Sciatic nerve (tissue), 2 donors: Measurements from ENCODE around the gene CMSS1. TPM values are rescaled to one million over a fixed set of nuclear protein-coding genes. Genes with fewer than 3 reads are reported as not detected.
"Not testable (repeated sequence)": the region's sequence is repeated elsewhere in the genome, so short reads cannot be mapped to it uniquely, and the experiment has no call there.

Experiments used
- ATAC-seq: fragments of 200-7000 bp; cut with Tn5 transposase; one replicate; pipeline ENCODE4 v1.9.1; 2020; ENCODE audit warnings: mild to moderate bottlenecking, moderate library complexity
- DNase-seq: peaks from one replicate; pipeline ENCODE4 v3.0.0-alpha.2; 2020; ENCODE audit warnings: low spot score
- intact Hi-C: fragments of 100-400 bp; cut with DNase I; formaldehyde crosslinking; loops from one replicate; pipeline ENCODE4 v1.14.2; 2022
- total RNA-seq: library from RNA; stranded (reverse); fragmentation: NEBNext Ultra II Directional; extraction: Animal tissue kit (Norgen Biotek cat#: 25700); gene quantifications from one replicate; pipeline ENCODE4 v1.2.1, GENCODE V29; 2021
- donor health status: DM: no; HTN: no; CAD: no.
- donor health status: DM: no; HTN: no; CAD: no.

The CMSS1 gene
- total RNA-seq, 1 donor from 2014 or later: 26.7 TPM

- no peak for DNase-seq
- no peak for ATAC-seq
- intact Hi-C loops: no loop called here
Observed at GRCh38 chr3:100197876-100198275, 380.2 kb downstream of the CMSS1 start.

- ATAC-seq: peak; percentile 28
- intact Hi-C loops: no loop called here
- no peak for DNase-seq
Observed at GRCh38 chr3:100198579-100199269, 381.1 kb downstream of the CMSS1 start.

DNA sequence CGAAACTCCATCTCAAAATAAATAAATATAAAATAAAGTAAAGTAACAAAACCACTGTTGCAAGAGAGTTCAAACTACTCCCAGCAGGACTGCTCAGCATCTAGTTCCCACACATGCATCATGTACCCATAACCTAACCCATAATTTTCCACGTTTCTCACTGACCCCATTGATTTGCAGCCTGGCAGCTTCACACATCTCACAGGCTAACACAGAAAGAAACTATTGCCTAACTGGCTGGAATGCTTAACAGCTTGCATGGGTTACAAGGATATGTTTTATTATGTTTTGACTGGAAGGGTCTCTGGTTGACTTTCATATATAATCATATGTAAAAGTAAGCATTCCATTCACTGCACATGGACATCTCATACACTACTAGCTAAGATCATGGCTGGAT lies 387.5 kb downstream of the CMSS1 start:
- DNase-seq (no peak), ATAC-seq (no peak)
- intact Hi-C loops: no loop called here

- no peak for ATAC-seq
- intact Hi-C loops: no loop called here
- no peak for DNase-seq
Observed at GRCh38 chr3:100206687-100207086, 389.0 kb downstream of the CMSS1 start.

DNA sequence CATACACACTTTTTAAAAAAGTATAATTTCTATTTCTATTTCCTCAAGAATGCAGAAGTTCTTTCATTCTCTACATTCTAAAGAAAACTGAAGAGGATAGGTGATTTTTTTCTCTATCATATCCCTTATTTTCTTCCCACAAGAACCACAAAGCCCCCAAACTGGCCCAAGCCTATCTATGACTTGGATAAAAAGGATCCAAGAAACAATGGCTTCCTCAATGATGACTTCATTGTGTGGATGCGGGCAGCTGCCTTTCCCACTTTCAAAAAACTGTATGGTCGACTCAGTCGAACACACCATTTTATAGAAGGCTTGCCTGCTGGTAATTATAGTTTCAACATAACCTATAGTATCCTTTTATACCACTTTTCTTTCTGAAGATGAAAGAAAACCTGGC lies 390.2 kb downstream of the CMSS1 start:
- ATAC-seq (no peak), DNase-seq (no peak)
- intact Hi-C loops: no loop called here

GRCh38 chr3:100209169-100209568 lies 391.5 kb downstream of the CMSS1 start:
- no peak for ATAC-seq
- intact Hi-C loops: no loop called here
- no peak for DNase-seq

DNA sequence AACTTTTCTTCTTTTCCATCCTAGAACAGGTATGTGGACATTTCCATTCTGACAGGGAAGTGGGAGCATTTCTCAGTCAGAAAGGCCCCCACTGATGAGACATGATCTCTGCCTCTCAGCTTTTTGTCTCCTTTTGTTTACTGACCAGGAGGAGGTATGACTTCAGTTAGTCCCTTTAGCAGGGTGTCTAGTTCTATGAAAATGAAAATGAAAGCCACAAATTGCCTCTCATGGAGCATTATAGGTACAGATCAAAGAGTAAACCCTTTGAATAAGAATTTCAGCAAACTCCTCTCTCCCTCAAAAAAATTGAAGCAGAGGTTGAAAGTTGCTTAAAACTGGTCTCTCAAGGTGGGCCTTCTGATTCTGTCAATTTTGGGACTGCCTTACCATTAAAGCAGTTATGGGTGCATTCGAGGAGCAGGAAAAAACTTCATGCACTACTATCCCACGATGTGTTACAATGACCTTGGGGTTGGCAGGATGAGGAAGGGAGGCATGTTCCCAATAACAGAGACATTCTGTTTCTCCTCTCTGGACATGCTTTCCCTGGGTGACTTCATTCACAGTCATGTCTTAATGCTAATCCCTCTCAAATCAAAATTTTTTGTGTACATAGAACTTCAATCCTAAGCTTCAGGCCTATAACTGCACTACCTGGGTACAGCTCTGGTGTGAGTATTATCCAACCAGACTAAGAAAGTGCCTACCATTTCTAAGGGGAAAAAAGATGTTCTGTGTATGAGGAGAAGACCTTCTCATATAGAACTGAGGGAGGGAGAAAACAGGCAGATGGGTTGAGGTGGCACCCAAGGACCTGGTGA lies 392.5 kb downstream of the CMSS1 start:
- ATAC-seq: peak; percentile 45
- intact Hi-C loops: no loop called here
- DNase-seq: no peak

GRCh38 chr3:100210772-100211135 lies 393.1 kb downstream of the CMSS1 start:
- ATAC-seq (peak; percentile 81), DNase-seq (no peak)
- intact Hi-C loops: no loop called here

GRCh38 chr3:100213891-100214573 lies 396.4 kb downstream of the CMSS1 start:
- ATAC-seq (no peak), DNase-seq (no peak)
- intact Hi-C loops: no loop called here

DNA sequence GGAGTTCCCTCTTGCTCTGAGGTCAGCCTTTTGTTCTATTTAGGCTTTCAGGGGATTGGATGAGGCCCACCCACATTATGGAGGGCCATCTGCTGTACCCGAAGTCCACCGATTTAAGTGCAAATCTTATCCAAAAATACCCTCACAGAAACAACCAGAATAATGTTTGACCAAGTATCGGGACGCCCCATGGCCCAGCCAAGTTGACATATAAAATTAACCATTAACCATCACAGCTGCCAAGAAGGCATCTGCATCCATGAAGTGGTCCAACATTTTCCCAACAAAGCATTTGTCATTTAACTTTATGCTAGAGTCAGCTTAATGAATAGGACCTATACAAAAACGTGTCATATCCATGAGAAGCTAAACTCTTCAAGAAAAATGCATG lies 396.9 kb downstream of the CMSS1 start:
- intact Hi-C loops: no loop called here
- no peak for DNase-seq
- ATAC-seq: no peak

GRCh38 chr3:100216713-100217112 lies 399.1 kb downstream of the CMSS1 start:
- no peak for ATAC-seq

GRCh38 chr3:100221159-100221558 lies 403.5 kb downstream of the CMSS1 start:
- no peak for ATAC-seq
- no peak for DNase-seq
- intact Hi-C loops: no loop called here

More at GRCh38 chr3:100216713-100217112, 399.1 kb downstream of the CMSS1 start:
- intact Hi-C loops: no loop called here
- DNase-seq: no peak

DNA sequence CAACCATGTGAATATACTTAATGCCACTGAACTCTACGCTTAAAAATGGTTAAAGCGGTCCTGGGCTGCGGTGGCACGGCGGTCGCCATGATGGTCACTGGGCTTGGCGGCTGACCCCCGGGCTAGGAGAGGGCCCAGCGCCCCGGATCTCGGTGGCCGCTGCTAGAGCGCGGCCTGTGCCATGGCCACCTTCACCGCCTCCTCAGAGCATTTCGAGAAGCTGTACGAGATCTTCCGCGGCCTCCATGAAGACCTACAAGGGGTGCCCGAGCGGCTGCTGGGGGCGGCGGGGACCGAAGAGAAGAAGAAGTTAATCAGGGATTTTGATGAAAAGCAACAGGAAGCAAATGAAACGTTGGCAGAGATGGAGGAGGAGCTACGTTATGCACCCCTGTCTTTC lies 407.5 kb downstream of the CMSS1 start:
- intact Hi-C loops: no loop called here
- ATAC-seq: no peak
- DNase-seq: no peak

DNA sequence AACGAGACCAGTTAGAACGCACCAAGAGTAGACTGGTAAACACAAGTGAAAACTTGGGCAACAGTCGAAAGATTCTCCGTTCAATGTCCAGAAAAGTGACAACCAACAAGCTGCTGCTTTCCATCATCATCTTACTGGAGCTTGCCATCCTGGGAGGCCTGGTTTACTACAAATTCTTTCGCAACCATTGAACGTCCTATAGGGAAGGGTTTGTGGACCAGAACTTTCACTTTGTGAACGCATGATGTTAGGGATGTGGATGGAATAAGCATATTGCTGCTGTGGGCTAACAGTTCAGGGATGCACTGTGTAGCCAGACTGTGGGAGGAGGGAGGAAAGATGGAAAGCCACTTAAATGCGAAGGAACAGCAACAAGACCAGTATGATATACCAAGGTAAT lies 408.2 kb downstream of the CMSS1 start:
- intact Hi-C loops: no loop called here
- ATAC-seq (no peak), DNase-seq (no peak)

DNA sequence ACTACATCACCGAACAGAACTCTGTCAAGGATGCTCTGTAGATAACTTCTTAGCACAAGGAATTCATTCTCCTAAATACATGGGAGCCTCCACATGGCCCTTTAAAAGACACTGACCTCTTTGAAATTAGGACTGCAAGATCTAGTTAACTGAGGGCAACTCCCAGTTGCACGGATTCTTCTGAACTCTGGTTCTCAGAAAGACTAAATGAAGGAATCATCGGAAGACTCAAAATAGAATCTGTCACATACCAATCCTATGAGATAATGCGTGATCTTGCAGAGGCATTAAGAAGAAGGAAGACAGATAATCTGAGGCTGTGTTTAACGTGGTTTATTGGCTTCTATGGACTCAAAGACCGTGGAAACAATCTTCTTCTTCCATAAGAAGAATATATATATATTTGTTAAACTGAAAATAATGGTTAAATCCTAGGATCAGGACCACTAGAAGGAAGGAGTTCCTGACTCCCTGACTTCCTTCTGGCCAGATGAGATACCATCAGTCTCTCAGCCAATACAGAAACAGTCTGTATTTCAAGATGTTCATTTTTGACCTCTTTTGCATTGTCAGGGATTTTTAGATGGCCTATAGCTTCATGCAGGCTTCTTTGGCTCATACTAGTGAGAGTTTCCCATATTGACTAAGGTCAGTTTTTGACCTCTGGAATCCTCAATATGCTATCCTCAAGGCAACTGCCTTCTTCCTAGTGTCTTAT lies 409.2 kb downstream of the CMSS1 start:
- ATAC-seq: peak; percentile 30
- no peak for DNase-seq

DNA sequence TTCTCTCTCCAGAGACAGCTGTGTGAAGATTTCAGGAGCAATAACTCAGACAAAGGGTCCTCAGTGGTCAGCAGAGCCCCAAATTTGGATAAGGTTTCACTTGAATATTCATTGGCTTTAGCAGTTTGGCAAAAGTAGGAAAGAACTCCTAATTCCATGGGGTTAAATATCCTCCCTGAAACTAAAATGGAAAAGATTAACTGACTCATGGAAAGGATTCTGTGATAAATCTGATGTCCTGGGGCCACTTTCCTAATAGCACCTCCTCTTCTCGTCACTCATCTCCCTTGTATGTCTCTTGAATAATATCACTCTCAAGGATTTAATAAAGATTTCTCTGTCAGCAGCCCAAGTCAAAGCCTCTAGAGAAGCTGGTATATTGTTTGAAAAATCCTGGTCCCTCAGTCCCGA lies 409.9 kb downstream of the CMSS1 start:
- intact Hi-C loops: no loop called here
- DNase-seq (no peak), ATAC-seq (no peak)

More for the DNA sequence above, 409.2 kb downstream of the CMSS1 start:
- intact Hi-C loops: no loop called here

GRCh38 chr3:100228247-100228646 lies 410.6 kb downstream of the CMSS1 start:
- ATAC-seq (no peak), DNase-seq (no peak)
- intact Hi-C loops: no loop called here

DNA sequence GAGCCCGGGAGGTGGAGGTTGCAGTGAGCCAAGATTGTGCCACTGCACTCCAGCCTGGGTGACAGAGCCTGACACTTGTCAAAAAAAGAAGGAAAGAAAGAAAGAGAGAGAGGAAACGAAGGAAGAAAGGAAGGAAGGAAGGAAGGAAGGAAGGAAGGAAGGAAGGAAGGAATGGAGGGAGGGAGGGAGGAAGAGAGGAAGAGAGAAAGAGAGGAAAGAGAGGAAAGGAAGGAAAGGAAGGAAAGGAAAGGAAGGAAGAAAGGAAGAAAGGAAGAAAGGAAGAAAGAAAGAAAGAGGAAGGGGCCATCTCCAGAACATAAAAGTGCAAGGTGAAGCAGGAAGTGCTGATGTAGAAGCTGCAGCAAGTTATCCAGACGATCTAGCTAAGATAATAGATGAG lies 411.5 kb downstream of the CMSS1 start:
- ATAC-seq, intact Hi-C loops: not testable (repeated sequence)

GRCh38 chr3:100230710-100231109 lies 413.0 kb downstream of the CMSS1 start:
- DNase-seq: no peak
- intact Hi-C loops: no loop called here
- ATAC-seq: no peak

More for the DNA sequence above, 411.5 kb downstream of the CMSS1 start:
- DNase-seq: not testable (repeated sequence)
